Panc1 (cell line): Measurements from ENCODE around the gene SLC6A6. TPM values are rescaled to one million over a fixed set of nuclear protein-coding genes. Genes with fewer than 3 reads are reported as not detected.

ENCODE experiments used
- ATAC-seq: fragments of 200-7000 bp; cut with Tn5 transposase; 2 replicates; pipeline ENCODE4 v1.9.1; 2020; ENCODE audit warnings: mild to moderate bottlenecking, moderate library complexity
- BruUV-seq: library from RNA; stranded (reverse); fragments of 400-500 nt; replicated peaks from 2 replicates; lab custom pipeline; 2021; lab: Mats Ljungman, UMichigan
- CTCF ChIA-PET: fragments of 300-600 bp; sonication (Branson Sonifier 250); formaldehyde crosslinking; loops from one replicate; lab custom pipeline; 2022; ENCODE audit warnings: antibody characterized with exemption; lab: Charles Lee
- POLR2A ChIA-PET: fragments of 300-600 bp; sonication (Branson Sonifier 250); formaldehyde crosslinking; loops from one replicate; lab custom pipeline; 2022; ENCODE audit warnings: antibody characterized with exemption; lab: Charles Lee
- DNase-seq: peaks from one replicate; pipeline ENCODE4 v3.0.0-alpha.2; 2010; ENCODE audit warnings: low read depth, low spot score
- H3K27ac ChIP-seq: 2 replicates; pipeline ENCODE4 v1.5.1; 2011; ENCODE audit warnings: mild to moderate bottlenecking, low read length, inconsistent platforms
- H3K27me3 ChIP-seq: fragments of 200-500 bp; sonication (Bioruptor generic); 2 replicates; pipeline ENCODE4 v1.6.0; 2014; ENCODE audit warnings: low read length, inconsistent platforms; ENCODE audit not compliant: control insufficient read depth, insufficient read depth
- H3K36me3 ChIP-seq: fragments of 200-500 bp; sonication (Bioruptor generic); 2 replicates; pipeline ENCODE4 v1.5.1; 2014; ENCODE audit warnings: inconsistent platforms, mild to moderate bottlenecking, low read length, moderate library complexity; ENCODE audit not compliant: control insufficient read depth, insufficient read depth
- H3K4me1 ChIP-seq: 2 replicates; pipeline ENCODE4 v1.5.1; 2011; ENCODE audit warnings: inconsistent platforms, mild to moderate bottlenecking, low read length, moderate library complexity; ENCODE audit not compliant: control insufficient read depth, insufficient read depth
- H3K4me3 ChIP-seq, 2 experiments: 2 replicates each; pipeline ENCODE4 v1.5.1; 2011 to 2012; ENCODE audit warnings: low read depth in 2 of 2, low read length in 2 of 2, mild to moderate bottlenecking in 2 of 2, inconsistent platforms in 1 of 2, moderate library complexity in 1 of 2
- H3K9me3 ChIP-seq: fragments of 200-500 bp; sonication (Bioruptor generic); 2 replicates; pipeline ENCODE4 v1.5.1; 2014; ENCODE audit warnings: low read depth, mild to moderate bottlenecking, inconsistent platforms, low read length, moderate library complexity; ENCODE audit not compliant: control insufficient read depth, insufficient read depth
- POLR2AphosphoS5 ChIP-seq: IDR thresholded peaks from 2 replicates; pipeline ENCODE4 v1.6.1; 2012; ENCODE audit warnings: mild to moderate bottlenecking, low read depth, low read length, moderate library complexity
- SIN3A ChIP-seq: IDR thresholded peaks from 2 replicates; pipeline ENCODE4 v1.6.1; 2012; ENCODE audit warnings: low read depth, mild to moderate bottlenecking, low read length, moderate library complexity, borderline replicate concordance; ENCODE audit not compliant: insufficient read depth
- TCF7L2 ChIP-seq: IDR thresholded peaks from 2 replicates; pipeline ENCODE4 v1.6.1; 2011; ENCODE audit warnings: mild to moderate bottlenecking, low read depth, low read length, inconsistent platforms
- in situ Hi-C: cut with HindIII; loops from 2 replicates; pipeline ENCODE4 v1.10.0; 2016; ENCODE audit warnings: low sequenced_read_pairs, low pct_unique_long_range_greater_than_20kb
- intact Hi-C: fragments of 100-400 bp; cut with micrococcal nuclease; formaldehyde crosslinking; loops from one replicate; pipeline ENCODE4 v1.10.0; 2022; ENCODE audit not compliant: unreplicated experiment
- total RNA-seq: library from RNA; stranded (reverse); gene quantifications from one replicate; pipeline ENCODE4 v1.2.1, GENCODE V29; 2021; ENCODE audit not compliant: unreplicated experiment
- TF ChIP-seq, protein P1 (sequence below), 2 experiments: IDR thresholded peaks; 2 replicates each; pipeline ENCODE4 v1.6.1; 2011 to 2012; ENCODE audit warnings: low read depth in 2 of 2, control low read depth in 1 of 2, low read length in 1 of 2, mild to moderate bottlenecking in 1 of 2, moderate library complexity in 1 of 2; ENCODE audit not compliant: insufficient read depth in 1 of 2
- TF ChIP-seq, protein P2 (sequence below): fragments of 450-650 bp; IDR thresholded peaks from 2 replicates; pipeline ENCODE4 v1.5.1; 2017; ENCODE audit warnings: mild to moderate bottlenecking

Gene SLC6A6
- total RNA-seq, 1 experiment from 2014 or later: 61.0 TPM

DNA sequence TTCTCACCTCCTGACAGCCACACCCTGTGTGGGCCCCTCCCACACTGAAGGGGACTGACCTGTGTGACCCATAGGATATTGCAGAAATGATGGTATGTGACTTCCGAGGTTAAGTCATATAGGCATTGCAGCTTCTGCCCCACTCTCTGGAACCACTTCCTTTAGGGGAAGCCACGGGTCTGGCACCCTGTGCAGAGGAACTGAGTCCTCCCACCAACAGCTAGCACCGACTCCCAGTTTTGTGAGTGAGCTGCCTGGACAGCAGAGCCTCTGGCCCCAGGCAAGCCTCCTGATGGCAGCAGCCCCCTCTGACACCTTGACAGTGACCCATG lies 24.6 kb upstream of the SLC6A6 start:
- intact Hi-C loops (no loop called here), in situ Hi-C loops (no loop called here)
- POLR2A ChIA-PET: no interaction called here
- TF ChIP-seq, protein P1, sequence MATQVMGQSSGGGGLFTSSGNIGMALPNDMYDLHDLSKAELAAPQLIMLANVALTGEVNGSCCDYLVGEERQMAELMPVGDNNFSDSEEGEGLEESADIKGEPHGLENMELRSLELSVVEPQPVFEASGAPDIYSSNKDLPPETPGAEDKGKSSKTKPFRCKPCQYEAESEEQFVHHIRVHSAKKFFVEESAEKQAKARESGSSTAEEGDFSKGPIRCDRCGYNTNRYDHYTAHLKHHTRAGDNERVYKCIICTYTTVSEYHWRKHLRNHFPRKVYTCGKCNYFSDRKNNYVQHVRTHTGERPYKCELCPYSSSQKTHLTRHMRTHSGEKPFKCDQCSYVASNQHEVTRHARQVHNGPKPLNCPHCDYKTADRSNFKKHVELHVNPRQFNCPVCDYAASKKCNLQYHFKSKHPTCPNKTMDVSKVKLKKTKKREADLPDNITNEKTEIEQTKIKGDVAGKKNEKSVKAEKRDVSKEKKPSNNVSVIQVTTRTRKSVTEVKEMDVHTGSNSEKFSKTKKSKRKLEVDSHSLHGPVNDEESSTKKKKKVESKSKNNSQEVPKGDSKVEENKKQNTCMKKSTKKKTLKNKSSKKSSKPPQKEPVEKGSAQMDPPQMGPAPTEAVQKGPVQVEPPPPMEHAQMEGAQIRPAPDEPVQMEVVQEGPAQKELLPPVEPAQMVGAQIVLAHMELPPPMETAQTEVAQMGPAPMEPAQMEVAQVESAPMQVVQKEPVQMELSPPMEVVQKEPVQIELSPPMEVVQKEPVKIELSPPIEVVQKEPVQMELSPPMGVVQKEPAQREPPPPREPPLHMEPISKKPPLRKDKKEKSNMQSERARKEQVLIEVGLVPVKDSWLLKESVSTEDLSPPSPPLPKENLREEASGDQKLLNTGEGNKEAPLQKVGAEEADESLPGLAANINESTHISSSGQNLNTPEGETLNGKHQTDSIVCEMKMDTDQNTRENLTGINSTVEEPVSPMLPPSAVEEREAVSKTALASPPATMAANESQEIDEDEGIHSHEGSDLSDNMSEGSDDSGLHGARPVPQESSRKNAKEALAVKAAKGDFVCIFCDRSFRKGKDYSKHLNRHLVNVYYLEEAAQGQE (IDR thresholded peaks at IDR 0.05; ENCODE audit: insufficient read depth in 1 of 2, low read depth in 2 of 2, low read length in 1 of 2): no peak
- TF ChIP-seq TCF7L2 (no peak), POLR2AphosphoS5 (no peak), SIN3A (no peak)
- TF ChIP-seq, protein P2, sequence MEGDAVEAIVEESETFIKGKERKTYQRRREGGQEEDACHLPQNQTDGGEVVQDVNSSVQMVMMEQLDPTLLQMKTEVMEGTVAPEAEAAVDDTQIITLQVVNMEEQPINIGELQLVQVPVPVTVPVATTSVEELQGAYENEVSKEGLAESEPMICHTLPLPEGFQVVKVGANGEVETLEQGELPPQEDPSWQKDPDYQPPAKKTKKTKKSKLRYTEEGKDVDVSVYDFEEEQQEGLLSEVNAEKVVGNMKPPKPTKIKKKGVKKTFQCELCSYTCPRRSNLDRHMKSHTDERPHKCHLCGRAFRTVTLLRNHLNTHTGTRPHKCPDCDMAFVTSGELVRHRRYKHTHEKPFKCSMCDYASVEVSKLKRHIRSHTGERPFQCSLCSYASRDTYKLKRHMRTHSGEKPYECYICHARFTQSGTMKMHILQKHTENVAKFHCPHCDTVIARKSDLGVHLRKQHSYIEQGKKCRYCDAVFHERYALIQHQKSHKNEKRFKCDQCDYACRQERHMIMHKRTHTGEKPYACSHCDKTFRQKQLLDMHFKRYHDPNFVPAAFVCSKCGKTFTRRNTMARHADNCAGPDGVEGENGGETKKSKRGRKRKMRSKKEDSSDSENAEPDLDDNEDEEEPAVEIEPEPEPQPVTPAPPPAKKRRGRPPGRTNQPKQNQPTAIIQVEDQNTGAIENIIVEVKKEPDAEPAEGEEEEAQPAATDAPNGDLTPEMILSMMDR: no peak
- Histone ChIP-seq H3K27ac (no peak overlapping the region), H3K4me3 (no peak overlapping the region), H3K4me1 (peaks cover 3% of the 10 kb centered on the region), H3K27me3 (no peaks in the 10 kb centered on the region), H3K36me3 (no peaks in the 10 kb centered on the region), H3K9me3 (no peaks in the 10 kb centered on the region)
- DNase-seq: no peak
- BruUV-seq: no TSS peak
- no peak for ATAC-seq
- CTCF ChIA-PET: no interaction called here

DNA sequence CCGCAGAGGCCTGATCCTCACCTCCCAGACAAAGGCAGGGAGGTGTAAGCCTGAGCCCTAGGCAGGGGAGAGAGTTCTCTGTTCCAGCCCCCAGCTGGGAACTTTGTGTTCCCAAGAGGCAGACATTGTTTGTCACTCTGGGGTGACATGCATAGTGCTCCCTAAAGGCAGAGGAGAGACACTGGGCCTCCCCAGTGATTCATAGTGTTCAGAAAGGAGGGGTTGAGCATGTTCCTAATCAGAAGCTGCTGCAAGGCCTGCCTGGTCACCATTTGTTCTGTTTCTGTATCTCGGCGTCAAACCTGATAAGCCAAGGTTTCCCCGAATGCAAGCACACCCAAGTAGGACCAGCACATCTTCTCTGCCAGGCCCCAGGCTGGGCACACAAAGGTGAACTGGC lies 24.0 kb upstream of the SLC6A6 start:
- intact Hi-C loops (no loop called here), in situ Hi-C loops (no loop called here)
- Histone ChIP-seq H3K27me3 (no peaks in the 10 kb centered on the region), H3K27ac (no peak overlapping the region), H3K36me3 (no peaks in the 10 kb centered on the region), H3K4me1 (no peaks in the 10 kb centered on the region), H3K4me3 (no peak overlapping the region), H3K9me3 (no peaks in the 10 kb centered on the region)
- TF ChIP-seq, protein P2: no peak
- TF ChIP-seq POLR2AphosphoS5 (no peak), SIN3A (no peak), TCF7L2 (no peak)
- TF ChIP-seq, protein P1 (IDR thresholded peaks at IDR 0.05; ENCODE audit: insufficient read depth in 1 of 2, low read depth in 2 of 2, low read length in 1 of 2): no peak
- CTCF ChIA-PET: interaction anchor here (0.6 kb wide), 1 partner anchor 20 kb away, joined by 3 read pairs; no protein-coding TSS in a partner anchor
- ATAC-seq (no peak), DNase-seq (no peak)
- POLR2A ChIA-PET: no interaction called here
- BruUV-seq: no TSS peak
